ENCODE data around the gene OSGIN1. TPM values are rescaled to one million over a fixed set of nuclear protein-coding genes. Genes with fewer than 3 reads are reported as not detected.

OSGIN1 gene
- total RNA-seq (1 to 10 TPM; 2.0 to 2.2 TPM), polyA plus RNA-seq (under 1 TPM in 1 of 3 donors, not detected in 2; 0.26 TPM), total RNA-seq (0.49 to 6.2 (median 2.5) reads per million in 6 experiments)

- Mint-ChIP-seq H3K9me3 (no peaks in the 10 kb centered on the region), H3K36me3 (peaks cover 0 to 4% (median 0%) of the 10 kb centered on the region in 3 donors), H3K4me1 (peaks cover 5 to 12% (median 9%) of the 10 kb centered on the region in 4 donors), H3K27me3 (peaks cover 4 to 29% (median 12%) of the 10 kb centered on the region in 5 donors), H3K27ac (no peak within 1 kb of the TSS), H3K4me3 (peak within 1 kb of the TSS in 7 of 10 donors; percentile 31 to 65 (median 58))
- POLR2A ChIA-PET, result no interaction called here
- ATAC-seq (peak; percentile 59 to 68), DNase-seq (peak in 6 of 10 donors; percentile 6 to 65 (median 24))
Measured at GRCh38 chr16:83952940-83953795, at the start of gene OSGIN1. TSS of gene OSGIN1 (plus strand) at chr16:83953240. CDS start at chr16:83957672, 4,432 bp downstream.

GRCh38 chr16:83903751-83904150 is 49.3 kb upstream of the OSGIN1 start:
- POLR2A ChIA-PET, result no interaction called here

GRCh38 chr16:83906683-83907082 is 46.4 kb upstream of the OSGIN1 start:
- Mint-ChIP-seq H3K27ac (no peak overlapping the region), H3K9me3 (no peaks in the 10 kb centered on the region), H3K4me1 (peaks cover 13 to 38% (median 21%) of the 10 kb centered on the region in 4 donors), H3K27me3 (no peaks in the 10 kb centered on the region), H3K36me3 (peaks cover 0 to 67% (median 8%) of the 10 kb centered on the region in 3 donors), H3K4me3 (no peak overlapping the region)
- POLR2A ChIA-PET, result no interaction called here
- no peak for ATAC-seq
- no peak for DNase-seq

More at GRCh38 chr16:83903751-83904150, 49.3 kb upstream of the OSGIN1 start:
- DNase-seq (no peak), ATAC-seq (no peak)
- H3K27me3 Mint-ChIP-seq, result no peaks in the 10 kb centered on the region
- no peak overlapping the region for H3K4me3 Mint-ChIP-seq
- H3K9me3 Mint-ChIP-seq, result no peaks in the 10 kb centered on the region
- no peak overlapping the region for H3K27ac Mint-ChIP-seq
- H3K4me1 Mint-ChIP-seq, result peaks cover 24 to 57% (median 43%) of the 10 kb centered on the region in 4 donors
- peaks cover 0 to 38% (median 3%) of the 10 kb centered on the region in 3 donors for H3K36me3 Mint-ChIP-seq

DNA sequence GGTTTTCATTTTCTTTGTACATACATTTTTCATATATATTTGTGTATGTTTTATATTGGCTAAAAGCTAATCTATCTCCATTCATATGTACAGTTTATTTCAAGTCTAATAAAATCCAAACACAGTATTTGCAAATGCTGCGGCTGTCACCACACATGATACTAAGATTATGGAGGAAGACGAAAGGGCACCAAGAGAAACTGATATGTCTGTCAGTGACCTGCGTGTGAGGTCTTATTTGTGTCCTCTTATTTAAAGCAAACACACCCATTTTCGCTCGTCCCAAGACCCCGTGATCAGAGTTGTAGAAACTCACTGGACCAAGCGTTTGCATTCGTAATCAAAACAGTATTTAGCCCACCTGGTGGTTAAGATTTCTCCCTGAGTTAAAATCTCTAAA is 45.9 kb upstream of the OSGIN1 start:
- Mint-ChIP-seq H3K36me3 (peaks cover 0 to 71% (median 8%) of the 10 kb centered on the region in 3 donors), H3K9me3 (no peaks in the 10 kb centered on the region), H3K4me1 (peaks cover 11 to 35% (median 17%) of the 10 kb centered on the region in 4 donors), H3K4me3 (no peak overlapping the region), H3K27me3 (no peaks in the 10 kb centered on the region), H3K27ac (no peak overlapping the region)
- ATAC-seq (no peak), DNase-seq (no peak)
- POLR2A ChIA-PET, result no interaction called here

- no peak for DNase-seq
- no peaks in the 10 kb centered on the region for H3K27me3 Mint-ChIP-seq
- no peaks in the 10 kb centered on the region for H3K9me3 Mint-ChIP-seq
- peak overlapping the region in 1 of 10 donors; percentile 8 for H3K27ac Mint-ChIP-seq
- ATAC-seq, result no peak
- POLR2A ChIA-PET, result no interaction called here
- H3K36me3 Mint-ChIP-seq, result peaks cover 0 to 76% (median 11%) of the 10 kb centered on the region in 3 donors
- H3K4me3 Mint-ChIP-seq, result no peak overlapping the region
- peaks cover 7 to 30% (median 13%) of the 10 kb centered on the region in 4 donors for H3K4me1 Mint-ChIP-seq
Measured at GRCh38 chr16:83907631-83908250, 45.3 kb upstream of the OSGIN1 start.

- Mint-ChIP-seq H3K9me3 (no peaks in the 10 kb centered on the region), H3K27me3 (no peaks in the 10 kb centered on the region), H3K27ac (no peak overlapping the region), H3K4me1 (peaks cover 0 to 22% (median 9%) of the 10 kb centered on the region in 4 donors), H3K4me3 (no peak overlapping the region), H3K36me3 (peaks cover 0 to 79% (median 15%) of the 10 kb centered on the region in 3 donors)
- ATAC-seq (no peak), DNase-seq (no peak)
- POLR2A ChIA-PET, result no interaction called here
Measured at GRCh38 chr16:83908798-83909197, 44.2 kb upstream of the OSGIN1 start.

- POLR2A ChIA-PET, result no interaction called here
- ATAC-seq, result no peak
- Mint-ChIP-seq H3K9me3 (no peaks in the 10 kb centered on the region), H3K36me3 (peaks cover 5 to 90% (median 18%) of the 10 kb centered on the region in 3 donors), H3K4me3 (no peak overlapping the region), H3K27me3 (no peaks in the 10 kb centered on the region), H3K27ac (no peak overlapping the region), H3K4me1 (peaks cover 3 to 10% (median 6%) of the 10 kb centered on the region in 4 donors)
- no peak for DNase-seq
Measured at GRCh38 chr16:83911290-83911689, 41.8 kb upstream of the OSGIN1 start.

DNA sequence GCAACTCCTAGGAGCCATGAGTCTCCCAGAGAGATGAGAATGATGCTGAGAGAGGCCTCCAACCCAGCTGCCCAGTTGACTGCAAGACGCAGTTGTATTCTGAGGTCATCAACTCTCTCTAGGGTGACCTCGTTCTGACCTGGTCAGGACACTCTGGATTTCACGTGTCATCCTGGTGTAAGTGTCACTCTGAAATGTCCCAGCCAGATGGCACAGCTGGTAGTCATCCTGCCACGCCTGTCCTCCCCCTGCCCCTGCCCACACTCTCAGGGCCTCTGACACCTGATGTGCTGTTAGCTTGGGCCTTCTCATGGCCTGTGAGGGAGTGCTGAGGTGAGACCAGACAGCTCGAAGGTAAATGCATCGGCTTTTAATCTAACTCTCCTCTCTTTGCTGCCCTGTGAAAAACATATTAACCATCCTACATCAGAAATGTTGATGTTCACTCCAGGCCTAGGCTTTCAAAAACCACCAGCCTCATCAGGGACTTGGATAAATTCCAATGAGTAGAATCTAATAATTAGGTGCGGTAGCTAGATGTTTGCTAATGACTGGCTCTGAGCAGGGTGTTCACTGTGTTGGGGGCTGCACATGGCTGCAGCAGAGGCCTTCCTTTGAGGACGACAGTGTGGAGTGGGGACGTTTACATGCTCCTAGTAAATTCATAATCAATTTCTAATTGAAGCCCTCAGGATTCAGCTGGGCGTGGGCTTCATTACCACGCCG is 40.4 kb upstream of the OSGIN1 start:
- no peaks in the 10 kb centered on the region for H3K9me3 Mint-ChIP-seq
- H3K4me3 Mint-ChIP-seq, result no peak overlapping the region
- no peaks in the 10 kb centered on the region for H3K27me3 Mint-ChIP-seq
- no peak overlapping the region for H3K27ac Mint-ChIP-seq
- H3K36me3 Mint-ChIP-seq, result peaks cover 7 to 86% (median 18%) of the 10 kb centered on the region in 3 donors
- peaks cover 0 to 11% (median 3%) of the 10 kb centered on the region in 4 donors for H3K4me1 Mint-ChIP-seq
- POLR2A ChIA-PET, result no interaction called here
- ATAC-seq (no peak), DNase-seq (no peak)

DNA sequence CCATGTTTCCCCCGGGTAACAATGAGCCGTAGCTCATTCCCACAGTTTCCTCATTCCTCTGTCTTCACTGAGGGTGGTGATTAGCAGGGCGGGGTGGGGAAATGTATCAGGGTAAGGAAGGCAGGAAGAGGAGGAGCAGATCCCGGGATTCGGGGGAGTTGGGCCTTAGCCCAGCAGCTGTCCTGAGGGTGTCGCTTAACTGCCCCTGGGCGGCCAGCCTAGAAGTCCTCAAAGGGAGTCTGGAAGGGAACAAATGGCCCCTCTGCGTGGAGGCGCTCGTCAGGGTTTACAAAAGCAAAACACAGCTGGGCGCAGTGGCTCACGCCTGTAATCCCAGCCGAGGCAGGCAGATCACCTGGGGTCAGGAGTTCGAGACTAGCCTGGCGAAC is 39.8 kb upstream of the OSGIN1 start:
- Mint-ChIP-seq H3K36me3 (peaks cover 7 to 85% (median 22%) of the 10 kb centered on the region in 3 donors), H3K4me1 (peaks cover 0 to 11% (median 3%) of the 10 kb centered on the region in 4 donors), H3K27me3 (no peaks in the 10 kb centered on the region), H3K9me3 (no peaks in the 10 kb centered on the region), H3K4me3 (no peak overlapping the region), H3K27ac (no peak overlapping the region)
- ATAC-seq (no peak), DNase-seq (no peak)
- POLR2A ChIA-PET, result no interaction called here

GRCh38 chr16:83914091-83914710 is 38.8 kb upstream of the OSGIN1 start:
- Mint-ChIP-seq H3K4me1 (peaks cover 0 to 9% (median 3%) of the 10 kb centered on the region in 4 donors), H3K36me3 (peaks cover 7 to 80% (median 20%) of the 10 kb centered on the region in 3 donors), H3K27me3 (no peaks in the 10 kb centered on the region), H3K27ac (no peak overlapping the region), H3K9me3 (no peaks in the 10 kb centered on the region), H3K4me3 (no peak overlapping the region)
- POLR2A ChIA-PET, result no interaction called here
- no peak for ATAC-seq
- DNase-seq, result no peak

DNA sequence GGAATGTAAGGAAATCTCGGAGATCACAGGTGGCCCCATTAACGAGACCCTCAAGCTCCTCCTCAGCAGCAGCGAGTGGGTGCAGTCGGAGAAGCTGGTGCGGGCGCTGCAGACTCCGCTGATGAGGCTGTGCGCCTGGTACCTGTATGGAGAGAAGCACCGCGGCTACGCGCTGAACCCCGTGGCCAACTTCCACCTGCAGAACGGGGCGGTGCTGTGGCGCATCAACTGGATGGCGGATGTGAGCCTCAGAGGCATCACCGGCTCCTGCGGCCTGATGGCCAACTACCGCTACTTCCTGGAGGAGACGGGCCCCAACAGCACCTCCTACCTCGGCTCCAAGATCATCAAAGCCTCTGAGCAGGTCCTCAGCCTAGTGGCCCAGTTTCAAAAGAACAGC is 38.0 kb upstream of the OSGIN1 start:
- Mint-ChIP-seq H3K4me3 (no peak overlapping the region), H3K27ac (peak overlapping the region in 1 of 10 donors; percentile 51), H3K4me1 (peaks cover 0 to 15% (median 3%) of the 10 kb centered on the region in 4 donors), H3K27me3 (no peaks in the 10 kb centered on the region), H3K9me3 (no peaks in the 10 kb centered on the region), H3K36me3 (peaks cover 7 to 73% (median 20%) of the 10 kb centered on the region in 3 donors)
- DNase-seq (no peak), ATAC-seq (no peak)
- POLR2A ChIA-PET, result no interaction called here

GRCh38 chr16:83915491-83915890 is 37.5 kb upstream of the OSGIN1 start:
- peaks cover 0 to 15% (median 3%) of the 10 kb centered on the region in 4 donors for H3K4me1 Mint-ChIP-seq
- DNase-seq, result no peak
- H3K36me3 Mint-ChIP-seq, result peaks cover 7 to 70% (median 20%) of the 10 kb centered on the region in 3 donors
- no peak for ATAC-seq
- no peaks in the 10 kb centered on the region for H3K27me3 Mint-ChIP-seq
- H3K9me3 Mint-ChIP-seq, result no peaks in the 10 kb centered on the region
- POLR2A ChIA-PET, result no interaction called here
- no peak overlapping the region for H3K4me3 Mint-ChIP-seq
- no peak overlapping the region for H3K27ac Mint-ChIP-seq

Data from naive thymus-derived CD8-positive, alpha-beta T cell (primary cell).